ENCODE results near the gene RGPD8. TPM values are rescaled to one million over a fixed set of nuclear protein-coding genes. Genes with fewer than 3 reads are reported as not detected.

RGPD8 gene
- total and polyA plus RNA-seq, 2 of the 13 experiments (the other 11 are each of a cell fraction or from before 2014, with no cell fraction given) = 2.3 to 12.8 TPM

DNA sequence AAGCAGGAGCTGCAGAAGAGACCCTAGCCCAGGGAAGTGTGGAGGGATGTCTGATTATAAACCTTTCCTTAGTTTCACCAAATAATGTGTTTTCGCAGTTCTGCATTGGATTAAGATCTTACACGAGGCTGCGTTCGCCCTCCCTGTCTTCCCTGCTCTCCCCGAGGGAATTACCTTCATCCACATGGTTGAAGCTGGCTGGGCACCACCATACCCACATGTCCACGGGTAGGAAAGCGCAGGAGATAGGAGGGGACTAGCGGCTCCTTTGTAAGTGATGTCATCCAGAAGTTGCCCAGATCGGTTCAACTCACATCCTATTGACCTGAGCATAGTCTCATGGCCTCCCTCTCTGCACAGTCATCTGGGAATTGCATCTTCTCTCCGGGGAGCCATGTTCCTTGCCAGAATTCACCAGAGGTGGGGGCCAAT lies 49.6 kb upstream of the RGPD8 start (continued):
- TF ChIP-seq JUN (CRISPR knock-in tag; IDR thresholded peaks at IDR 0.05) = no peak
- no peak for TF ChIP-seq PHF5A (CRISPR knock-in tag; IDR thresholded peaks at IDR 0.05; ENCODE audit: low read depth, unreplicated experiment)
- TF ChIP-seq HNF4G (IDR thresholded peaks at IDR 0.05; ENCODE audit: borderline replicate concordance, low read depth, low read length) = no peak
- TF ChIP-seq HNF4G (CRISPR knock-in tag; IDR thresholded peaks at IDR 0.05; ENCODE audit: borderline replicate concordance, low read depth) = no peak
- TF ChIP-seq HOXA9 (CRISPR knock-in tag; IDR thresholded peaks at IDR 0.05; ENCODE audit: borderline replicate concordance) = no peak
- no peak for TF ChIP-seq HNF4A (CRISPR knock-in tag; IDR thresholded peaks at IDR 0.05)
- TF ChIP-seq ZSCAN21 (CRISPR knock-in tag; IDR thresholded peaks at IDR 0.05; ENCODE audit: borderline replicate concordance) = 0 out of 2 replicates have a peak, but pooled peaks have one; percentile 36
- TF ChIP-seq ZNF292 (CRISPR knock-in tag; IDR thresholded peaks at IDR 0.05; ENCODE audit: borderline replicate concordance, low read depth) = peak; percentile 54; the same call in 1 of the 2 replicates
- peak; percentile 40; the same call in 1 of the 2 replicates for TF ChIP-seq ZNF350 (CRISPR knock-in tag; IDR thresholded peaks at IDR 0.05; ENCODE audit: borderline replicate concordance, low read depth)
- TF ChIP-seq ZNF678 (CRISPR knock-in tag; IDR thresholded peaks at IDR 0.05) = no peak
- no peak for TF ChIP-seq ZFX (CRISPR knock-in tag; IDR thresholded peaks at IDR 0.05; ENCODE audit: low read depth)
- TF ChIP-seq ZNF790 (CRISPR knock-in tag; IDR thresholded peaks at IDR 0.05; ENCODE audit: borderline replicate concordance) = no peak
- no peak for TF ChIP-seq GATA4 (IDR thresholded peaks at IDR 0.05; ENCODE audit: borderline replicate concordance, low read depth)
- TF ChIP-seq GABPB1 (CRISPR knock-in tag; IDR thresholded peaks at IDR 0.05) = no peak
- no peak for TF ChIP-seq CAMTA2 (CRISPR knock-in tag; IDR thresholded peaks at IDR 0.05; ENCODE audit: borderline replicate concordance)
- TF ChIP-seq, protein P1, sequence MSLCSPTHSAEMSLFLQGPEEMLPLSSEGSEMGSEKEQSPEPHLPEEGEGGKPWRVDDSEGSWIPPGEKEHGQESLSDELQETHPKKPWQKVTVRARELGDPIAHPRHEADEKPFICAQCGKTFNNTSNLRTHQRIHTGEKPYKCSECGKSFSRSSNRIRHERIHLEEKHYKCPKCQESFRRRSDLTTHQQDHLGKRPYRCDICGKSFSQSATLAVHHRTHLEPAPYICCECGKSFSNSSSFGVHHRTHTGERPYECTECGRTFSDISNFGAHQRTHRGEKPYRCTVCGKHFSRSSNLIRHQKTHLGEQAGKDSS (CRISPR knock-in tag; IDR thresholded peaks at IDR 0.05; ENCODE audit: borderline replicate concordance, low read depth) = no peak
- TF ChIP-seq GTF3A (CRISPR knock-in tag; conservative IDR thresholded peaks at IDR 0.05) = no peak
- no peak for TF ChIP-seq HDAC6 (IDR thresholded peaks at IDR 0.05; ENCODE audit: low read depth, low read length)
- TF ChIP-seq, protein P2, sequence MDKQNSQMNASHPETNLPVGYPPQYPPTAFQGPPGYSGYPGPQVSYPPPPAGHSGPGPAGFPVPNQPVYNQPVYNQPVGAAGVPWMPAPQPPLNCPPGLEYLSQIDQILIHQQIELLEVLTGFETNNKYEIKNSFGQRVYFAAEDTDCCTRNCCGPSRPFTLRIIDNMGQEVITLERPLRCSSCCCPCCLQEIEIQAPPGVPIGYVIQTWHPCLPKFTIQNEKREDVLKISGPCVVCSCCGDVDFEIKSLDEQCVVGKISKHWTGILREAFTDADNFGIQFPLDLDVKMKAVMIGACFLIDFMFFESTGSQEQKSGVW (CRISPR knock-in tag; IDR thresholded peaks at IDR 0.05; ENCODE audit: borderline replicate concordance) = no peak
- TF ChIP-seq ZZZ3 (CRISPR knock-in tag; IDR thresholded peaks at IDR 0.05; ENCODE audit: borderline replicate concordance) = no peak
- TF ChIP-seq, protein P3, sequence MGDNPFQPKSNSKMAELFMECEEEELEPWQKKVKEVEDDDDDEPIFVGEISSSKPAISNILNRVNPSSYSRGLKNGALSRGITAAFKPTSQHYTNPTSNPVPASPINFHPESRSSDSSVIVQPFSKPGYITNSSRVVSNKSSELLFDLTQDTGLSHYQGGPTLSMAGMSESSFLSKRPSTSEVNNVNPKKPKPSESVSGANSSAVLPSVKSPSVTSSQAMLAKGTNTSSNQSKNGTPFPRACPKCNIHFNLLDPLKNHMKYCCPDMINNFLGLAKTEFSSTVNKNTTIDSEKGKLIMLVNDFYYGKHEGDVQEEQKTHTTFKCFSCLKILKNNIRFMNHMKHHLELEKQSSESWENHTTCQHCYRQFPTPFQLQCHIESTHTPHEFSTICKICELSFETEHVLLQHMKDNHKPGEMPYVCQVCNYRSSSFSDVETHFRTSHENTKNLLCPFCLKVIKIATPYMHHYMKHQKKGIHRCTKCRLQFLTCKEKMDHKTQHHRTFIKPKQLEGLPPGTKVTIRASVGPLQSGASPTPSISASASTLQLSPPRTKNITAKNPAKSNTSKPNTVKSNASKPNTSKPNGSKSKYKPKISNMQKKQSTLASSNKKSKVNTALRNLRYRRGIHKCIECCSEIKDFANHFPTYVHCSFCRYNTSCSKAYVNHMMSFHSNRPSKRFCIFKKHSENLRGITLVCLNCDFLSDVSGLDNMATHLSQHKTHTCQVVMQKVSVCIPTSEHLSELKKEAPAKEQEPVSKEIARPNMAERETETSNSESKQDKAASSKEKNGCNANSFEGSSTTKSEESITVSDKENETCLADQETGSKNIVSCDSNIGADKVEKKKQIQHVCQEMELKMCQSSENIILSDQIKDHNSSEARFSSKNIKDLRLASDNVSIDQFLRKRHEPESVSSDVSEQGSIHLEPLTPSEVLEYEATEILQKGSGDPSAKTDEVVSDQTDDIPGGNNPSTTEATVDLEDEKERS (CRISPR knock-in tag; IDR thresholded peaks at IDR 0.05) = 0 out of 2 replicates have a peak, but pooled peaks have one; percentile 40
- no peak for TF ChIP-seq RXRB (CRISPR knock-in tag; IDR thresholded peaks at IDR 0.05; ENCODE audit: borderline replicate concordance)
- TF ChIP-seq, protein P4, sequence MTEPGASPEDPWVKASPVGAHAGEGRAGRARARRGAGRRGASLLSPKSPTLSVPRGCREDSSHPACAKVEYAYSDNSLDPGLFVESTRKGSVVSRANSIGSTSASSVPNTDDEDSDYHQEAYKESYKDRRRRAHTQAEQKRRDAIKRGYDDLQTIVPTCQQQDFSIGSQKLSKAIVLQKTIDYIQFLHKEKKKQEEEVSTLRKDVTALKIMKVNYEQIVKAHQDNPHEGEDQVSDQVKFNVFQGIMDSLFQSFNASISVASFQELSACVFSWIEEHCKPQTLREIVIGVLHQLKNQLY (CRISPR knock-in tag; IDR thresholded peaks at IDR 0.05) = no peak
- TF ChIP-seq, protein P5, sequence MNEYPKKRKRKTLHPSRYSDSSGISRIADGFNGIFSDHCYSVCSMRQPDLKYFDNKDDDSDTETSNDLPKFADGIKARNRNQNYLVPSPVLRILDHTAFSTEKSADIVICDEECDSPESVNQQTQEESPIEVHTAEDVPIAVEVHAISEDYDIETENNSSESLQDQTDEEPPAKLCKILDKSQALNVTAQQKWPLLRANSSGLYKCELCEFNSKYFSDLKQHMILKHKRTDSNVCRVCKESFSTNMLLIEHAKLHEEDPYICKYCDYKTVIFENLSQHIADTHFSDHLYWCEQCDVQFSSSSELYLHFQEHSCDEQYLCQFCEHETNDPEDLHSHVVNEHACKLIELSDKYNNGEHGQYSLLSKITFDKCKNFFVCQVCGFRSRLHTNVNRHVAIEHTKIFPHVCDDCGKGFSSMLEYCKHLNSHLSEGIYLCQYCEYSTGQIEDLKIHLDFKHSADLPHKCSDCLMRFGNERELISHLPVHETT (CRISPR knock-in tag; conservative IDR thresholded peaks at IDR 0.05) = no peak

Measured in HepG2 (cell line).